Nephron progenitor cell (in vitro differentiated cells): ENCODE results near the gene MEIOB.

Source experiments
- DNase-seq: peaks from one replicate; pipeline ENCODE4 v3.0.0; 2021
- H3K27ac Mint-ChIP-seq: 2 replicates; pipeline ENCODE4 v1.8.0; 2021; ENCODE audit warnings: mild to moderate bottlenecking, moderate library complexity, mixed read lengths
- H3K27me3 Mint-ChIP-seq: 2 replicates; pipeline ENCODE4 v1.8.0; 2021; ENCODE audit warnings: mild to moderate bottlenecking, low read depth, mixed read lengths; ENCODE audit not compliant: poor library complexity
- H3K36me3 Mint-ChIP-seq: 2 replicates; pipeline ENCODE4 v1.8.0; 2021; ENCODE audit warnings: low read depth, mixed read lengths
- H3K4me1 Mint-ChIP-seq: 2 replicates; pipeline ENCODE4 v1.8.0; 2021; ENCODE audit warnings: mixed read lengths
- H3K4me3 Mint-ChIP-seq: 2 replicates; pipeline ENCODE4 v1.8.0; 2021; ENCODE audit warnings: mild to moderate bottlenecking, moderate library complexity, mixed read lengths
- H3K9me3 Mint-ChIP-seq: 2 replicates; pipeline ENCODE4 v1.8.0; 2021; ENCODE audit warnings: mild to moderate bottlenecking, moderate library complexity, mixed read lengths
- TF ChIP-seq, protein P1 (sequence below): fragments of 200-600 bp; sonication (generic); IDR thresholded peaks from 2 replicates; pipeline ENCODE4 v1.5.0; 2021; ENCODE audit warnings: antibody characterized with exemption

MEIOB gene

DNA sequence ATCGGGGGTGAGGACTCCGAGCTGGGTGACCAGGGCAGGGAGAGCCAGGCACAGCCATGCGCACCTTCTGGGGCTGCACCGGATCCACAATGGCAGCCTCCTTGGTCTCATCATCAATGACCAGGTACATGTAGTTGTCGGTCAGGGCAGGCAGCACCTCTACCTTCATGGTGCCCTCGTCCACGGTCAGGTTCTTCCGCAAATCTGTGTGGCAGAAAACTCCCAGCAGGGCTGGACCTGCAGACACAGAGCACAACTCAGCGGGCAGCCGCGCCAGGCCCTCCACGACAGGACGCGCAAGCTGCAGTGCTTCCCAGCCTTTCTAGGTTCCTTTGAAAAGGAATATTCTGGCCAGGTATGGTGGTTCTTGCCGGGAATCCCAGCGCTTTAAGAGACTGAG is 49.2 kb downstream of the MEIOB start:
- Mint-ChIP-seq H3K36me3 (no peaks in the 10 kb centered on the region), H3K4me3 (no peak overlapping the region), H3K27ac (no peak overlapping the region), H3K27me3 (peaks cover 15% of the 10 kb centered on the region), H3K9me3 (no peaks in the 10 kb centered on the region), H3K4me1 (peaks cover 23% of the 10 kb centered on the region)
- DNase-seq, result no peak
- TF ChIP-seq, protein P1, sequence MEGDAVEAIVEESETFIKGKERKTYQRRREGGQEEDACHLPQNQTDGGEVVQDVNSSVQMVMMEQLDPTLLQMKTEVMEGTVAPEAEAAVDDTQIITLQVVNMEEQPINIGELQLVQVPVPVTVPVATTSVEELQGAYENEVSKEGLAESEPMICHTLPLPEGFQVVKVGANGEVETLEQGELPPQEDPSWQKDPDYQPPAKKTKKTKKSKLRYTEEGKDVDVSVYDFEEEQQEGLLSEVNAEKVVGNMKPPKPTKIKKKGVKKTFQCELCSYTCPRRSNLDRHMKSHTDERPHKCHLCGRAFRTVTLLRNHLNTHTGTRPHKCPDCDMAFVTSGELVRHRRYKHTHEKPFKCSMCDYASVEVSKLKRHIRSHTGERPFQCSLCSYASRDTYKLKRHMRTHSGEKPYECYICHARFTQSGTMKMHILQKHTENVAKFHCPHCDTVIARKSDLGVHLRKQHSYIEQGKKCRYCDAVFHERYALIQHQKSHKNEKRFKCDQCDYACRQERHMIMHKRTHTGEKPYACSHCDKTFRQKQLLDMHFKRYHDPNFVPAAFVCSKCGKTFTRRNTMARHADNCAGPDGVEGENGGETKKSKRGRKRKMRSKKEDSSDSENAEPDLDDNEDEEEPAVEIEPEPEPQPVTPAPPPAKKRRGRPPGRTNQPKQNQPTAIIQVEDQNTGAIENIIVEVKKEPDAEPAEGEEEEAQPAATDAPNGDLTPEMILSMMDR, result no peak

DNA sequence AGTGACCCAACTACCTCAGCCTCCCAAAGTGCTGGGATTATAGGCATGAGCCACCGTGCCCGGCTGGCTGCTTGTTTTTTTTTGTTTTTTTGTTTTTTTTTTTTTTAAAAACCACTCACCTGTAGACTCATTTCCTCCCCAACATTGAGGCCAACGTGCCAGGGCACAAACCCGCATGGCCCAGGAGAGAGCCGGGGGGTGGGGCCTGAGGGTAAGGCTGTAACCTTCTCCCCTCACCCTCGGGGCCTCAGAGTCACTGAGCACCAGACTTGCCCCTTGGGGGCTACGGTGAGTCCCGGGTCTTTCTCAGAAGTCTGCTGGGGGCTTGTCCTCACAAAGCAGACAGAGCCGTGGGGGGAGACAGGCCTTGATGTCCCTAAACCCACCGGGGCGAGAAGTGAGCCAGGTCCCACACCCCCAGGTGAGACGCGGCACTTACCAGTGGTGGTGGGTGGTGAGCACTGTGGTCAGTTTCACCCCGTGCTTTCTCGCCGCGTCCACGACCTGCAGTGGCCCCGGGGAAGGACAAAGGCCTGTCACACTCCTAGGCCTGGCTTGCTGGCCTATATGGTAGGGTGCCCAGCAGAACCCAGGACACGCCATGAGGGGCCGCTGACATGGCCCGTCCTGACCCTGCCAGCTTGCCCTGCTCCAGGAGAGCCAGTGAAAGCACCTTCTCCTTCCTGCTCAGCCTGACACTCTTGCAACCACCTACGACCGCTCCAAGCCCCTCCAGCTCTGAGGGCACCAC is 49.9 kb downstream of the MEIOB start:
- DNase-seq, result no peak
- H3K36me3 Mint-ChIP-seq, result no peaks in the 10 kb centered on the region
- peaks cover 15% of the 10 kb centered on the region for H3K27me3 Mint-ChIP-seq
- TF ChIP-seq, protein P1, result no peak
- H3K27ac Mint-ChIP-seq, result no peak overlapping the region
- peaks cover 17% of the 10 kb centered on the region for H3K4me1 Mint-ChIP-seq
- H3K9me3 Mint-ChIP-seq, result no peaks in the 10 kb centered on the region
- H3K4me3 Mint-ChIP-seq, result no peak overlapping the region

- Mint-ChIP-seq H3K4me3 (no peak overlapping the region), H3K27me3 (peaks cover 14% of the 10 kb centered on the region), H3K36me3 (no peaks in the 10 kb centered on the region), H3K9me3 (no peaks in the 10 kb centered on the region), H3K4me1 (peaks cover 17% of the 10 kb centered on the region), H3K27ac (no peak overlapping the region)
- no peak for DNase-seq
- TF ChIP-seq, protein P1, result no peak
Observed at GRCh38 chr16:1820946-1821290, 51.0 kb downstream of the MEIOB start.

- H3K36me3 Mint-ChIP-seq, result peaks cover 4% of the 10 kb centered on the region
- H3K4me1 Mint-ChIP-seq, result peaks cover 13% of the 10 kb centered on the region
Observed at GRCh38 chr16:1820096-1820945, 51.6 kb downstream of the MEIOB start.

DNA sequence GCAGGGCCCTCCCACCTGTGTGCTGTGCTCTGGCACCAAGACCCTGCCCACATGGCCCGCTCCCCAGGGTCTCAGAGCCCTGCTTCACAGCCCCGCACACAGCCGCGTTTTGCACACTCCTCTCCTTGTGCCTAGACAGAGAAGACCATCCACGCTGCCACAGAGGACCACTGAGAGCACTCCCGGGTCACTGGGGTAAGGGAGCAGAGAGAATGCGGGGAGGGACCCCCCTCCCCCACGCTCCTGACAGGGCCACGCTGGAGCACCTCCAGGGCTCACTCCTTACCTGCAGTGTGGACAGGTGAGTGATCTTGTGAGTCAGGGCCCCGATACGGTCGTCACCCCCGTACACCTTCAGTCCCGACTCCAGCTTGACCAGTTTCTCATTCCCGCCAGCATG is 52.4 kb downstream of the MEIOB start:
- H3K27me3 Mint-ChIP-seq, result peaks cover 5% of the 10 kb centered on the region
- no peak overlapping the region for H3K27ac Mint-ChIP-seq
- peaks cover 11% of the 10 kb centered on the region for H3K4me1 Mint-ChIP-seq
- no peaks in the 10 kb centered on the region for H3K9me3 Mint-ChIP-seq
- no peak overlapping the region for H3K4me3 Mint-ChIP-seq
- peaks cover 10% of the 10 kb centered on the region for H3K36me3 Mint-ChIP-seq
- DNase-seq, result no peak
- TF ChIP-seq, protein P1, result no peak

More at GRCh38 chr16:1820096-1820945, 51.6 kb downstream of the MEIOB start:
- H3K27me3 Mint-ChIP-seq, result peaks cover 8% of the 10 kb centered on the region
- H3K27ac Mint-ChIP-seq, result no peak overlapping the region
- TF ChIP-seq, protein P1, result no peak
- no peak for DNase-seq
- no peaks in the 10 kb centered on the region for H3K9me3 Mint-ChIP-seq
- H3K4me3 Mint-ChIP-seq, result no peak overlapping the region
